Cardiac septum (tissue), 1 donor: ENCODE data around the gene POLR3G. TPM values are rescaled to one million over a fixed set of nuclear protein-coding genes. Genes with fewer than 3 reads are reported as not detected.

Experiments used
- total RNA-seq: library from RNA; stranded (reverse); fragmentation: NEBNext Ultra II Directional; extraction: Animal tissue kit (Norgen Biotek cat#: 25700); gene quantifications from one replicate; pipeline ENCODE4 v1.2.1, GENCODE V29; 2021
- donor health status: DM: no; HTN: no; CAD: no.

The POLR3G gene
- total RNA-seq, 1 donor from 2014 or later = 0.97 TPM

Other genes with a start within 250 kb of the POLR3G start
- 16.0 TPM for gene CETN3, start 65.1 kb upstream of the POLR3G start, total RNA-seq
- 2.9 TPM for gene MBLAC2, start 93 bp upstream of the POLR3G start, total RNA-seq
- gene LYSMD3, start 54.7 kb downstream of the POLR3G start, total RNA-seq = 14.8 TPM
- 0.19 TPM for gene ADGRV1, start 83.9 kb downstream of the POLR3G start, total RNA-seq